ENCODE measurements around the gene BTN1A1.
"Not testable (repeated sequence)": the region's sequence is repeated elsewhere in the genome, so short reads cannot be mapped to it uniquely, and the experiment has no call there.

Gene BTN1A1

DNA sequence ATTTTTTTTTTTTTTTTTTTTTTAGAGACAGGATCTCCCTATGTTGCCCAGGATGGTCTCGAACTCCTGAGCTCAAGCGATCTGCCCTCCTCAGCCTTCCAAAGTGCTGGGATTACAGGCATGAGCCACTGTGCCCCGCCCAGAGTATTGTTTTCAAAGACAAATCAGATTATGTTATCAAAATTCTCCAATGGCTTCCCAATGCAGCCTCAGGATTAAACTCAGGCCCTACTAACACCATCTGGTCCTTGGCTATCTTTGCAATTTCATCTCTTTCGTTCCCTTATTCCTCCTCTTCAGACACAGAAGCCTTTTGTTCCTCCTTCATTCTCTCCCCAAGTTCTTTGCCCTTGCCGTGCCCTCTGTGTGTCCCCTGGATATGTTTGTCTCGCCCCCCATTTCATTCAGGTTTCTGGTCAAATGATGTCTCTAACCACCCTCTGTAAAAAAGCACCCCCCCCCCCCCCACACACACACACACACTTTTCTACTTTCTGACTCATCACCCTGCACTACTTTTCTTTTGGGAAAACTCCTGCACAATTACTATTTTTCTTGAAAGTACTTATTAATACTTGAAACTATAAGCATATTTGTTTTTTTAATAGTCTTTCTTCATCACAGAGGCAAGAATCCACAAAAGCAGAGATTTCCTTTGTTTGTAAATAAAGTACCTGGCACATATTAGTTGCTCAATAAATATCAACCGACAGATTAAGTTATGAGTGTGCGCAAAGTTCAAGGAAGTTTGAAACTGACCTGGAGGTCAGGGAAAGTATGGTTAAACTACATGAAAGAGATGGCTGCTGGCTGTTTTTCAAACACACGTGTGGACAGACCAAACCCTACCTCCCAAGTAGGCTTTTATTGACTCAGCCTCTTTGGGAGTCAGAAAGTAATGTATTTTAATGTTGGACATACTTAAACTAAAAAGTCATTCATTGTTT is 16.7 kb downstream of the BTN1A1 start:
- FAIRE-seq: no peak

DNA sequence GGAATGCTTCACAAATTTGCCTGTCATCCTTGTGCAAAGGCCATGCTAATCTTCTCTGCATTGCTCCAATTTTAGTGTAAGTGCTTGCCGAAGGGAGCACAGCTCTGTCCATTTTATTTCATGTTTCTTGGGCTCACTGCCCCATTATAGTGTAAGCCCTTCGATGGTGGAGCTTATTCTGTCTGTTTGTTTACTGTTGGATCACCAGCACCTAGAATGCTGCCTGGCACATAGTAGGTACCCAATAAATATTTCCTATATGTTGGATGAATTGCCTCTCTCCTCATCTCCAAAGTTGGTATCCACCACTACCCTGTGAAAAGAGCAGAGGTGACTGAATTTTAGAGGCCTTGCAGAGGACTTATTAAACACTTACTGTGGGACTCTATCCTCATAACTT is 19.3 kb downstream of the BTN1A1 start:
- no peak for FAIRE-seq

DNA sequence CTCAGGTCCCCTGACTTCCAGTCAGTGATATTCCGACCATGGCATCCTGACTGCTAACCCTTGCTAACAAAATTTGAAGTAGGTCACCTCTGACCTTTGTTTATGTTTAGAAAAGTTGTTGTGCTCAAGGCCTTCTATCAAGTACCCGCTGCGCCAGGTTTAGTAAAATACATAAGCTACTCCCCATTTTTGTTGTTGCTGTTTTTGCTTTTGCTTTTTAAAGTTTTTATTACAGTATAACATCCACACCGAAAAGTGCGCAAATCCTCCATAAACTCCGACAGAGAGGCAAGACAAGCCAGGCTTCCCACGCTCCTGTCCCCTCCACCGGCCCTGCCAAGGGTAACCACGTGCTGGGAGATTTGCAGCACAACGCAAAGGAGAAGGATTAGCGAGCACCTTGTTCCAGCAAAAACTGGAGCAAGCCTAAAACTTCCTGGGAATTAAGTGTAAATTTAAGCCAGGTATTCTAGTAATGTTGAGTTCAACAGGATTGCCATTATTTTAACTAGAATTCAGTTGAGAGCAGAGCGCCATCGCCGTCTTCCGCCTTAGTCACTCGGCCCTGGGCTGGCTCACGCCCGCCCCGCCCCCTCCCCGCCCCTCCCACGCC is 20.2 kb downstream of the BTN1A1 start:
- FAIRE-seq: no peak

DNA sequence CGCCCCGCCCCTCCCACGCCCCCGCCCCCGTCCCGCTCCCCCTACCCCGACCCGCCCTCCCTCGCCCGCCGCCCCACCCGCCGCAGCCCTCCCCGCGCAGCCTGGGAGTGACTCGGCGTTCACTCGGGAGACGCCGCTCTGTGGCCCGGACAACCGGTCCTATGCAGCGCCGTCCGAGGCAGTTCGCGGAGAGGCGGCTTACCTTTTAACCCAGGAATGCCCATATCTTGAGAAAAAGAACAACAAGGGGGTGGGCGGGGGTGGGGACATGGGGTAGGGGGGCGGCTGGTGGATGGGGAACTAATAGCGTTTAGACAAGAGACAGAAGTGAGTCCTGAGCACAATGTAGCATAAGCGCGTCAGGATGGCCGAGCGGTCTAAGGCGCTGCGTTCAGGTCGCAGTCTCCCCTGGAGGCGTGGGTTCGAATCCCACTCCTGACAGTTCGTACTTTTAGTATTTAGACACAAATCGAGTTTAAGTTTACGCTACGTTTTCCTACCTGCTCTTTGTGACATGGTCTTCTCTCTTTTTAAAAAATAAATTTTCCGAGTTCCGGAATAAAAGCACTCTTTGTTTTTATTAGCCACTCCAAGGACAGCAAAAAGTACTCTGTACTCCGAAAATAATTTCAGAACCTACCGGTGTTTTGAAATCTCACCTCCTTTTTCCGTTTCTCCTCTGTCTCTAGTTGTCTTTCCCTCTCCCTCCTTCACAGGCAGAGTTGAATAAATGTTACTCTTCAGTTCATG is 20.9 kb downstream of the BTN1A1 start:
- no peak for FAIRE-seq

DNA sequence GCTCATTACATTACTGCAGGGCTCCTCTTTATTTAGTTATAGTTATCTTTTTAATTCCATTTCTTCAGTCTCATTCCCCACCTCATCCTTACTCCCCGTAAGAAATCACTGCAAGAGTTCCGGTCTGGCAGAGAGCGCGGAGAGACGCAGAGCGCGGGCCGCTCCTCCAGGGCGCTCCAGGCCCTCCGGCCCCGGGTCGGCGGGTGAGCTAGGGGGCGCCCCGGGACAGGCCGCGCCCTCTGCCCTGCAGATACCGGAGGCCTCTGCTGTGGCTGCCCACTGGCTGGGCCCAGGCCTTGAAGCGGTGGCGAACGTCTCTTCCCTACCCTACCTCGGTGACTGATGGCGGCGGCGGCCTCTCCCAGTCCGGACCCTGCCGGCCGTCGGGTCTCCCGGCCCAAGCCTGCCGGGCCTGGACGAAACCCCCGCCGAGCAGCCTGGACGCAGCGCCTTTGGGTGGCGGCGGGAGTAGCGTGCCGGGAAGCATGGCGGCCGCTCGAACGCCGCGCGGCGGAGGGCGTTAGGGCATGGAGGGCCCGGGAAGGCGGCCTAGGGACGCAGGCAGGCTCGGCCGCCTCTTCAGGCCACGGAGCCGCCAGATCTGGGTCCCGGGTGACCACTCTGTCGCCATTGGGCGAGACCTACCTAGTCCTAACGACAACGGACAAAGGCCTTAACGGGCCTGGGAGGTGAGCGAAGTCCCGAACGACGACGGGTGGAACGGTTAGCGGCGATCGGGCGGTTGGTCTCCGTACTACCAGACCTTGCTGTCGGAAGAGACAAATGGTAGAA is 21.7 kb downstream of the BTN1A1 start:
- FAIRE-seq: no peak

DNA sequence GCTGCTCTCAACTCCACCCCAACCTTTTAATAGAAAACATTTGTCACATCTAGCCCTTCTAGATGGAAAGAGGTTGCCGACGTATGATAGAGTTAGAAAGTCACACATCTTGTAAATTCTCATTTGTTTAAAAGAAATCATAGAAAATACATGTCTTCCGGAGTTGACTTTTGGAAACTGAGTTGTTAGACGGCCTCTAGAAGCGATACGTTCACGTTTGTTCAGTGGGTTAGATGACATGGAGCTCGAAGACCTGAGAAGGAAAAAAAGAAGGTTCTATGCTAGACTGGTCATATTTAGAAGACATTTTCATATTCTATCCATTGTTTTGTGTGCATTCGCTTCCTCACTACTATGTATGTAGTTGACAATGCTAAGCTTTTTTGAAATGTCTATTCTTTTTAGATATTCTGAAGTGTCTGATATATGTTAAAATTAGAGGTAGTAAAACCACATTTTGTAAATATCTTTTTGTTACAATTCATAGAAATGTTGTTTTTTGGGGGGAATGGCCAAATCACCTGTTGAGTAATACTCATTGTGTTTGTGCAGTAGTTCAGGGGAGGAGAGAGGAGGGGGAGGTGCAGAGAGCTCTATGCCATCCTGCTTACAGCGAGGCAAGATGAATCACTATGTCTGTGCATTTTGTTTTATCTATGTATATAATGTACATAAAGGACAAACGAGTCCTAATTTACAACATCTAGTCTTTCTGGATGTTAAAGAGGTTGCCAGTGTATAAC is 22.6 kb downstream of the BTN1A1 start:
- not testable (repeated sequence) for FAIRE-seq

DNA sequence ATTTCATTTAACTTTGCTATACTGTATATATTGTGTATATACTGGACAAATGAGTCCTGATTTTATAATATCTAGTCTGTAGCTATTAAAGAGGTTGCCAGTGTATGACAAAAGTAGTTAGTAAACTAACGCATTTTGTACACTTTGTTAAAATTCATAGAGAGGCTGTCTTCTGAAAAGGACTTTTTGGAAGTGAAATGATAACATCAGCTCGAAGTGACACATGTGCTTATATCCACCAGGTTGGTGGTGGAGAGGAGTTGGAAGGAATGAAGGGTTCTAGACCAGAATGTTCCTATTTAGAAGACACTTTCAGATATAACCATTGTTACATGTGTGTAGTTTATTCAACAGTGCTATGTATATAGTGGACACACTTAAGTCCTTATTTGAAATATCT is 24.2 kb downstream of the BTN1A1 start:
- FAIRE-seq: not testable (repeated sequence)

DNA sequence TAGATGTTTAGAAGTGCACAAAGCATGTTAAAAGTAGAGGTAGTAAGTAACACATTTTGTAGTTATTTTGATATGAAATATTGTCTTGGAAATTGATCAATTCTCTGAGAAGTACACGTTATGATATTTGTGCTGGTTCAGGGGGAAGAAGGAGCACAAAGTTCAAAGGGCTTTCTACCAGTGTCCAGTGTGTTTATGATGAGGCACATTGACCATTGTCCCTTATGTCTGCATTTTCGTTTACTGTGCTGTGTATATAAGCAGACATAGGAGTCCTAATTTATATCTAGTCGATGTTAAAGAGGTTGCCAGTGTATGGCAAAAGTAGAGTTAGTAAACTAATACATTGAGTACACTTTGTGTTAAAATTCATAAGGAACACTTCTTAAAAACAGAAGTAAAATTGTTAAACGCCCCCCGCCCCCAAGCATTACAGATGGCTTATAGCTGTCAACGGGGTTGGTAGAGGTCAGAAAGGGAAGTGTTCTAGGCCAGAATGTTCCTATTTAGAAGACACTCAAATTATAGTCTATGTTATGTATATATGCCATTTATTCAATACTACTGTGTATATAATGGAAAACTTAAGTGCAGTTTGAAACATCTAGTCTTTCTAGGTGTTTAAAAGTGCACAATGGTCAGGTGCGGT is 24.7 kb downstream of the BTN1A1 start:
- FAIRE-seq: no peak

DNA sequence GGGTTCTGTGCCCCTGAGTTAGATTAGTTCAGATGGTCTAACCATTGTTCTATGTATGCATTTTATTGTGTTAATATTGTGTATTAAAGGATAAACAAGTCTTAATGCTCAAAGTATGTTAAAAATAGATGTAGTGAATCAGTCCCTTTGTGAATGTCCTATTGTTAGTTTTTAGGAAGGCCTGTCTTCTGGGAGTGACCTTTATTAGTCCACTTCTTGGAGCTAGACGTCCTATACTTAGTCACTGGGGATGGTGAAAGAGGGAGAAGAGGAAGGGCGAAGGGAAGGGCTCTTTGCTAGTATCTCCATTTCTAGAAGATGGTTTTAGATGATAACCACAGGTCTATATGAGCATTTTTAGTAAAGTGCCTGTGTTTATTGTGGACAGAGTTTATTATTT is 25.7 kb downstream of the BTN1A1 start:
- FAIRE-seq: no peak

DNA sequence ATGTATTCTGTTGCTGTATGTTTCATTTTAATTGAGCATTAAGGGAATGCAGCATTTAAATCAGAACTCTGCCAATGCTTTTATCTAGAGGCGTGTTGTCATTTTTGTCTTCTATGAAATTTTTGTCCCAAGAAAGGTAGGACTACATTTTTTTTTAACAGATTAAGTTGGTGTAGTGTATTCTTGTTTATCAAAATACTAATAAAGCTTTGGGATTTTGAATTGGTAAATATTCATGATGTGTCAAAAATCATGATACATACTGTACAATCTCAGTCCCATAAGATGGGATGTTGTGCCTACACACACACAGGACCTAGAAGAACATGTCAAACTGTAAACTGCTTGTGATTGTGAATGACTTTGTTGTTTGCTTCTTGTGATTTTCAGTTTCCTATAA is 26.8 kb downstream of the BTN1A1 start:
- FAIRE-seq: no peak

DNA sequence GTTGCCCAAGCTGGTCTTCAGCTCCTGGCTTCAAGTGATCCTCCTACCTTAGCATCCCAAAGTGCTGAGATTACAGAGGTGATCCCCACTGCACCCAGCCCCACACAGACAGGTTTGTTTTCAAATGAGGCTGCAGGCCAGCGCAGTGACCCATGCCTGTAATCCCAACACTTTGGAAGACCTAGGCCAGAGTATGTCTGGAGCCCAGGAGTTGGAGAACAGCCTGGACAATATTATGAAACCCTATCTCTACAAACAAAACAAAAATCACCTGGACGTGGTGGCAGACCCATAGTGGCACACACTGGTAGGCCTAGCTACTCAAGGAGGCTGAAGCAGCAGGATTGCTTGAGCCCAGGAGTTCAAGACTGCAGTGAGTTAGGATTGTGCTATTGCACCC is 30.1 kb downstream of the BTN1A1 start:
- FAIRE-seq: no peak

DNA sequence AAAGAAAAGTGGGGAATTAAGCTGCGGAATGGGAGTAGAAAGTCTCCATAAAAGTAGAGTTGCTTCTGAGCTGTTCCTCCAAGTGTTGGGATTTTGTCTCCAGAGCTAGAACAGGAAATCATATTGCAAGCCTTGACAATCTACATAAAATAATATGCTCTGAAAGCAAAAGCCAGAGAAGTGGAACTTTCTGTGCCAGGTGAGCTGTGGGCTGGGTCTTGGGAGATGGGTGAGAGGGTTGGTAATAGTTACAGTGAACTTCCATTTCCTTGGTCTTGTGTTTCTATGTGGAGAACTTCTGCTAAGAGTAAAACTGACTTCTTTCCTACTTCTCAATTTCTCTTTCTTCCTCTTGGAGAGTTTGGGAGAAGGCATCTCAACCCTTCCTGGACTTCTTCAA is 31.8 kb downstream of the BTN1A1 start:
- FAIRE-seq: no peak

DNA sequence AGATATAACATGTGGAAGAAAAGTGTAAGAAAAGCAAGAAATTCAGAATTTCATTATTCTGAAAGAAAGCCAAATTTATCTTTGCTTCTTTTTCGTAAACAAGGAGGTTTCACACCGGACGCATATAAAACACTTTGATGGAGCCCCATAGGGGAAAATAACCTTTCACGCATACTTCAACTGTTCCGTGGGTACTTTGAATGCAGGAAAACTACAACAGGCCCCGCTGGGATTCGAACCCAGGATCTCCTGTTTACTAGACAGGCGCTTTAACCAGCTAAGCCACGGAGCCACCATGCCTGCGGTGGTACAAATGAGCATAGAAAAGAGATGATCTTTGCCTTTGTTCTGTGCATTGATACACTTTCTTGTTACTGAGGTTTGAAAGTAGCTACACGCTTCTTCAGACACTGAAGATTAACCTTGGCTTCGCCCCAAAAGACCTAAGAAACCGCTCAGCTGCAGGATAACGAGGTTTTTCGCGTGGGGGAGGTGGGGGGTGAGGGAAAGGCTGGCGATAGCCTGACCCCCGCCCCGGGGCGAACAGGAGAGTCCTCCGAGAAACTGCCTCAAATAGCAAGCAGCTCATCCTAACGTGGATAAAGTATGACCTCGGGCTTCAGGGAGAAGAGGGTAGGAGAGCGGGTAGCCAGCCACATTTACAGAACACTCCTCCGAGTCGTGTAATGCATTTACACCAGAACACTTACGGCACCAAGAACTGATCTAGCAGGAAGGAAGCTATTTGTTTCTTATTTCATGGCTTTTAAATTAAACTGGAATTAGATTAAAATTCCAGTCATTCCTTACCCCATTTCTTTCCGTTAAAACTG is 32.8 kb downstream of the BTN1A1 start:
- FAIRE-seq: no peak

DNA sequence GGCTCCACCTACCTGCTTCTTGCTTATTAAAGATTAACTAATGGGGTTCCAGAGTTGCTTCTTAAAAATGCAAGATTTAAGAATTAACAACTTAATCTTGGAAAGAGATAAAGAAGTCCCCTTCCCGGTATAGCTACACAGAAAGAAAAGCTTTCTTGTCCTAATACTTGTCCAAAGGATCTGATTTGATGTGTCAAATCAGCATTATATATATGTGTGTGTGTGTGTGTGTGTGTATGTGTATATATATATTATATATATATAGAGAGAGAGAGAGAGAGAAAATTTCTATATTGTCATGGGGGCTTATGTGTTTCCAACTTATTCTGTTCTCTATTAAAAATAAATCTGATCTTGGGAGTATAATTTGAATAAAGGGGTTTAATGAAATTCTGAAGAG is 33.4 kb downstream of the BTN1A1 start:
- FAIRE-seq: no peak

DNA sequence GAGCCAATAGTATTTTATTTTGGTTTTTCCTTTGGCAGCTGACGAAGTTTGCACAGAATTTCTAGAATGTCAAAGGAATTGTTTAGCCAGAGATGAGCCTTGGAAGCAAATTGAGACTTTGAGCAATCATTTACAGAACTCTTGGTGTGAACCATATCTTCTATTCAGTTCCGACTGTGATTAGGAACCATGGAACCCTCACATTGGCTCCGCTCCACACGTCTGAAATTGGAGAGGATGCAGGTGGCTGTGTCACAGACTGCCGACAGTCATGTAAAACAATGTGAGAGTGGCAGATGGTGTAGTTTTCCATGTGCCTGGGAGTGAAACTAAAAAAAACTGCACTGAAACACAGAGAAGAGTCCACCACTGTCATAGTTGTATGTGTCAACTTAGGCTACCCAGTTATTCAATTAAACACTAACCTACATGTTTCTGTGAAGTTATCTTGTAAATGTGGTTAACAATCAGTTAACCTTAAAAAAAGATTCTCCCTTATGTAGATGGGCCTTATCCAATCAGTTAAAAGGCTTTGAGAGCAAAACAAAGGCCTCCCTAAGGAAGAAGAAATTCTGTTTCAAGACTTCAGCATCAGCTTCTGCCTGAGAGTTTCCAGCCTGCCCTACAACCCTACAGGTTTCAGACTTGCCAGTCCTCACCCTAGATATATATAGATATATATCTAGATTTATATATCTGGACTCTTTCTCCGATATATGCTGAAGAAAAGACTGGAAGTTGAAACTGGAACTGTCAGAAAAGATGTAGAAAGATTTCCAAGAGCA is 34.8 kb downstream of the BTN1A1 start:
- FAIRE-seq: no peak

DNA sequence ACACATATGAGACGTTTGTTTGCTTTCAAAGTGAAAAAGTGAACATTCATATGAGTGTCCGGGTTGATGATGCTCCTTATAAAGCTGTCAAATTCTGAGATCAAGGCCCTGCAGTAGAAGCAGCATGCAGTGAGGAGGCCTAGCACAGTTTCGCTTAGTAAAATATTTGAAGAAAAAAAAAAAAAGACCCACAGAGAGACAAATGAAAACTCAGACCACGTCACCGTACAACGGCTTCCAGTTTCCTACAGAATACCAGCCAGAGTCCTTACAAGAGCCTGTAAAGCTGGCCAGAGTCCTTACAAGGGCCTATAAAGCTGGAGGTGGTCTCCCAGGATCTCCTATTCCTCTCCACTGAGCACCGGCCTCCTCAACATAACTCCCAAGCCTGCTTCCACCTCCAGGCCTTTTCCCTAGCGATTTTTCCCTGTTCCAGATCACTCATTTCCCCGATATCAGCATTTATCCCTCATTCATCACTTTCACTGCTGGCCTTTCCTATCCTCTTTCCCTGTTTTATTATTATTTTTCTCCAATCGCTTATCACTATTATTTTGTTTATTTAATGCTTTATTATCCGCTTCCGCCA is 36.6 kb downstream of the BTN1A1 start:
- no peak for FAIRE-seq

DNA sequence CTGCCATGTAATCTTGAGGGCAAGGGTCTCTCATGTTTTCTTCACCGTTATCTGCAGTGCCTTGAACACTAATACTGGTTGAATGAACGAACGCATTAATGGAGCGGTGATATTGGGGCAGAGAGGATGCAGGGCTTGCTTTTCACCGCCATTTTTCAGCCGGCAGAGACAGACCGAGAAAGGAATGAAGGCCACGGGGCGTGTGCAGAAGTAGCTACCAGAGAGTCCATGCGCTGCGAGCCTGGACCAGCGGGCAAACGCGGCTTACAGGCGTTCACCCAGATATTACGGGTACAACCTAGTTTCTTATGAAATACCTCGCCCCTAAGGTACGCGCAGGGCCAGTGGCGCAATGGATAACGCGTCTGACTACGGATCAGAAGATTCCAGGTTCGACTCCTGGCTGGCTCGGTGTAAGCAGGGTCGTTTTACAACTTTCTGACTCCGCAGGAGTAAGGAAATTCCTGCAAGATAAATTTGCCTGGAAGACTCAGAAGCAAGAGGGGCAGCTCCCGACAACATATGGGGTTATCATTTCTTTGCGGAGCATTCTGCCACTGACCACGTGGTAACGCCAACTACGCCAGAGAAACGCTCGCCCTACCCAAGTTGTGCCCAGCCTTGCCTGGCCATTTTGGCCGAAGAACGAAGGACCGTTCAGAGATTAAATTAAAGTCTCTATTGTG is 37.2 kb downstream of the BTN1A1 start:
- no peak for FAIRE-seq

DNA sequence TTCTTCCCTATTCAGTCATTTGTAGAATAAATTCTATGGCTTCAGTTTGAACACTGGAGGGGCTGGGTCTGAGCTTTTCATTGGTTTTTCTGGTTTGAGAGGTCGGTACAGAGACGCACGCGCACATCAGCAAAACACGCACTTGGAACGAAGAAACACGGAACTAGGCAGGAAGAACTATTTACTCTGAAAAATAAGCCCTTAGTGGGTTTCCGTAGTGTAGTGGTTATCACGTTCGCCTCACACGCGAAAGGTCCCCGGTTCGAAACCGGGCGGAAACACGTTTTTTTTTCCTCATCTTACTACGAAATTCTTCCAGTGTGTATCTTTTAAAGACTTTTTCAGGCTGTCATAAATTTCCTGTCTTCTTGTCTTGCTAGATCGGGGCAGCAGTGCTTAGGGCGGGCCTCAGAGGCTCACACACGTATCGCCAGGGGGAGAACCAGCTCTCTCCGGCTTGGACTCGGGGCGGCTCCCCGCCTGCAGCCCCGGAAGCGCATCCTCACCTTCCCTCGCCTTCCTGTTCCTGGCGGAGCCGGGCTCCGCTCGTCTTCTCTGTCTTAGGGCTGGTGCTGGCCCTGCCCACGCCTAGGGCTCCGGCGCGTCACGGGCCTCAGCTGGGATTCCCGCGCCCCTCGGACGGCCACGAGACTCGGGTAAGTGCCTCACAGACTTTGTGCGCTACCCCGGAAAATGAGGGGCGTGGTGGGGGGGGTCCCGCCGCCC is 37.9 kb downstream of the BTN1A1 start, which contains the start of gene HMGN4:
HMGN4 (plus strand) TSS at position 521 of the 726 bp plus-strand sequence. CDS start 6,841 bp downstream, outside the sequence.
- no peak for FAIRE-seq

Data from endometrium (tissue), 2 donors.